C4-2B (cell line): ENCODE measurements around the gene PGRMC1.

Experiments
- H3K27ac ChIP-seq: fragments of 450-650 bp; 2 replicates; pipeline ENCODE4 v1.5.1; 2017
- ZFX ChIP-seq: fragments of 450-650 bp; IDR thresholded peaks from 2 replicates; pipeline ENCODE4 v1.6.1; 2017
- TF ChIP-seq, protein P1 (sequence below): fragments of 450-650 bp; conservative IDR thresholded peaks from 2 replicates; pipeline ENCODE4 v1.5.1; 2017; ENCODE audit warnings: mild to moderate bottlenecking

The PGRMC1 gene

GRCh38 chrX:119222932-119223331 is 13.2 kb upstream of the PGRMC1 start:
- no peak overlapping the region for H3K27ac ChIP-seq
- no peak for TF ChIP-seq ZFX
- TF ChIP-seq, protein P1, sequence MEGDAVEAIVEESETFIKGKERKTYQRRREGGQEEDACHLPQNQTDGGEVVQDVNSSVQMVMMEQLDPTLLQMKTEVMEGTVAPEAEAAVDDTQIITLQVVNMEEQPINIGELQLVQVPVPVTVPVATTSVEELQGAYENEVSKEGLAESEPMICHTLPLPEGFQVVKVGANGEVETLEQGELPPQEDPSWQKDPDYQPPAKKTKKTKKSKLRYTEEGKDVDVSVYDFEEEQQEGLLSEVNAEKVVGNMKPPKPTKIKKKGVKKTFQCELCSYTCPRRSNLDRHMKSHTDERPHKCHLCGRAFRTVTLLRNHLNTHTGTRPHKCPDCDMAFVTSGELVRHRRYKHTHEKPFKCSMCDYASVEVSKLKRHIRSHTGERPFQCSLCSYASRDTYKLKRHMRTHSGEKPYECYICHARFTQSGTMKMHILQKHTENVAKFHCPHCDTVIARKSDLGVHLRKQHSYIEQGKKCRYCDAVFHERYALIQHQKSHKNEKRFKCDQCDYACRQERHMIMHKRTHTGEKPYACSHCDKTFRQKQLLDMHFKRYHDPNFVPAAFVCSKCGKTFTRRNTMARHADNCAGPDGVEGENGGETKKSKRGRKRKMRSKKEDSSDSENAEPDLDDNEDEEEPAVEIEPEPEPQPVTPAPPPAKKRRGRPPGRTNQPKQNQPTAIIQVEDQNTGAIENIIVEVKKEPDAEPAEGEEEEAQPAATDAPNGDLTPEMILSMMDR: no peak

GRCh38 chrX:119223783-119224182 is 12.3 kb upstream of the PGRMC1 start:
- no peak overlapping the region for H3K27ac ChIP-seq
- no peak for TF ChIP-seq ZFX
- TF ChIP-seq, protein P1: no peak

- TF ChIP-seq ZFX: no peak
- TF ChIP-seq, protein P1: no peak
- no peak overlapping the region for H3K27ac ChIP-seq
These were observed 9.6 kb upstream of the PGRMC1 start for GRCh38 chrX:119226446-119226845.

- TF ChIP-seq, protein P1: no peak
- no peak for TF ChIP-seq ZFX
- no peak overlapping the region for H3K27ac ChIP-seq
These were observed 7.4 kb upstream of the PGRMC1 start for GRCh38 chrX:119228512-119229252.

DNA sequence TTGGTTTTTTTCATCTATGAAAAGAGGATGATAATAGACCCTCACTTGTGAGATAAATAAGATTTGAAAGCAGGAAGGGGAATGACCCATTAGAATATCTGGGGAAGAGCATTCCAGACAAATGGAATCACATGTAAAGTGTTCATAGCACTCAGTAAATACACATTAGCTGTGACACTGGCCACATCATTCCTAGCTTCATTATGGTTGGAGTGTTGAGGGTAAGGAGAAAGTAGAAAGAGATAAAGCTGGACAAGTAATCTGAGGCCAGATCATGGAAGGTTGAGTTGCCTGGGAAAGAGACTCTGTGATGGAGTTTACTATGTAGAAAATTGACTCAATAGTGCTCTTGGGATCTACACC is 6.9 kb upstream of the PGRMC1 start:
- no peak for TF ChIP-seq ZFX
- TF ChIP-seq, protein P1: no peak
- H3K27ac ChIP-seq: no peak overlapping the region

DNA sequence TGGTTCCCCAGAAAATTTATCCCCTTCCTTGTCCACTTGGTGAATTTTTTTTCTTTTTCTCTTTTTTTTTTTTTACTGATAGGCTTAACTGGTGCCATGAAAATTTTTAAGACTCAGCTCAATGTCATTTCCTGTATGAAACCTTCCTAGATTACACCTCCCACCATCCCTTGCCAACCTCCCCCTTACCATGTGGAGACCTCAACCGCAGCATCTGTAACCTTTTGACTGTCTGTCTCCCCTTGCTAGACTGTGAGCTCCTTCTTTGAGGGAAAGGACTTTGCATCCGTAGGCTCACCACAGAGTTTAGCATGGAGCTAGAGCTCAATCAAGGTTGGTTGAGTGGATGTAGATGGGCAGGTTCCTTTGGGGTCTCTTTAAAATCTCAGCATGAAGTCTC is 5.2 kb upstream of the PGRMC1 start:
- TF ChIP-seq, protein P1: no peak
- no peak for TF ChIP-seq ZFX
- H3K27ac ChIP-seq: no peak overlapping the region

GRCh38 chrX:119231936-119232445 is 4.1 kb upstream of the PGRMC1 start:
- H3K27ac ChIP-seq: no peak overlapping the region
- TF ChIP-seq, protein P1: no peak
- no peak for TF ChIP-seq ZFX
